ENCODE measurements around the gene CPLX1. TPM values are rescaled to one million over a fixed set of nuclear protein-coding genes. Genes with fewer than 3 reads are reported as not detected.

The CPLX1 gene
- total RNA-seq, 1 experiment from 2014 or later: 14.5 TPM

- Histone ChIP-seq H3K27me3 (ENCODE audit: insufficient read depth, low read length) (no peaks in the 10 kb centered on the region), H4K20me1 (ENCODE audit: insufficient read depth) (no peaks in the 10 kb centered on the region), H3K4me3 (replicated peaks in 1 of 2; ENCODE audit: low read depth in 1 of 2, low read length in 2 of 2) (no peak overlapping the region), H2AFZ (ENCODE audit: low read depth, low read length, poor library complexity, severe bottlenecking) (no peak overlapping the region), H3K79me2 (ENCODE audit: insufficient read depth, low read length) (peaks cover 16% of the 10 kb centered on the region), H3K4me2 (ENCODE audit: low read length) (no peak overlapping the region), H3K36me3 (ENCODE audit: control insufficient read depth in 1 of 2, insufficient read depth in 2 of 2, low read length in 2 of 2) (peaks cover 8 to 11% of the 10 kb centered on the region in 2 experiments; a peak in 2 of 4 replicates), H3K27ac (ENCODE audit: low read depth, low read length) (no peak overlapping the region), H3K9me2 (ENCODE audit: insufficient read depth) (no peaks in the 10 kb centered on the region), H3K9ac (ENCODE audit: low read length) (no peak overlapping the region), H3K9me3 (ENCODE audit: control insufficient read depth in 1 of 2, insufficient read depth in 1 of 2, low read depth in 1 of 2, low read length in 2 of 2) (no peaks in the 10 kb centered on the region), H3K4me1 (ENCODE audit: control insufficient read depth in 1 of 2, insufficient read depth in 2 of 2, low read length in 2 of 2) (peaks cover 0 to 7% of the 10 kb centered on the region in 2 experiments; a peak in 1 of 4 replicates)
- DNase-seq (ENCODE audit: low read depth, low spot score) (no peak), ATAC-seq (no peak)
- no TSS peak for BruUV-seq (replicated peaks)
- ChIA-PET CTCF (no interaction called here), RAD21 (ENCODE audit: low non-redundant PET in 1 of 2, low total read pairs in 2 of 2, uncharacterized antibody in 2 of 2, unreplicated experiment in 2 of 2) (no interaction called here), POLR2A (no interaction called here)
- intact Hi-C loops (cut with micrococcal nuclease): no loop called here
- TF ChIP-seq POLR2A (IDR thresholded peaks at IDR 0.05; ENCODE audit: borderline replicate concordance, extremely low read depth, insufficient read depth, insufficient read length) (no peak), EZH2phosphoT487 (IDR thresholded peaks at IDR 0.05; ENCODE audit: borderline replicate concordance) (no peak), ZNF274 (IDR thresholded peaks at IDR 0.05; ENCODE audit: low read depth, low read length) (no peak), FOSL1 (IDR thresholded peaks at IDR 0.05; ENCODE audit: low read depth) (no peak), JUND (IDR thresholded peaks at IDR 0.05) (no peak)
Measured at GRCh38 chr4:751676-752075, 74.3 kb downstream of the CPLX1 start.

GRCh38 chr4:749698-750666 lies 75.9 kb downstream of the CPLX1 start:
- Histone ChIP-seq H2AFZ (ENCODE audit: low read depth, low read length, poor library complexity, severe bottlenecking) (no peak overlapping the region), H3K27me3 (ENCODE audit: insufficient read depth, low read length) (no peaks in the 10 kb centered on the region), H3K4me2 (ENCODE audit: low read length) (0 out of 2 replicates have a peak overlapping the region, but pooled peaks have one; percentile 12), H3K9me2 (ENCODE audit: insufficient read depth) (no peaks in the 10 kb centered on the region), H3K27ac (ENCODE audit: low read depth, low read length) (no peak overlapping the region), H3K79me2 (ENCODE audit: insufficient read depth, low read length) (peaks cover 16% of the 10 kb centered on the region), H3K4me3 (replicated peaks in 1 of 2; ENCODE audit: low read depth in 1 of 2, low read length in 2 of 2) (no peak overlapping the region), H4K20me1 (ENCODE audit: insufficient read depth) (no peaks in the 10 kb centered on the region), H3K9me3 (ENCODE audit: control insufficient read depth in 1 of 2, insufficient read depth in 1 of 2, low read depth in 1 of 2, low read length in 2 of 2) (no peaks in the 10 kb centered on the region), H3K36me3 (ENCODE audit: control insufficient read depth in 1 of 2, insufficient read depth in 2 of 2, low read length in 2 of 2) (peaks cover 8 to 11% of the 10 kb centered on the region in 2 experiments; a peak in 2 of 4 replicates), H3K9ac (ENCODE audit: low read length) (no peak overlapping the region), H3K4me1 (ENCODE audit: control insufficient read depth in 1 of 2, insufficient read depth in 2 of 2, low read length in 2 of 2) (peaks cover 0 to 7% of the 10 kb centered on the region in 2 experiments; a peak in 1 of 4 replicates)
- CTCF ChIA-PET: no interaction called here
- RAD21 ChIA-PET (ENCODE audit: low non-redundant PET in 1 of 2, low total read pairs in 2 of 2, uncharacterized antibody in 2 of 2, unreplicated experiment in 2 of 2): interaction anchor here in 1 of 2 experiments (0.9 kb wide), 1 partner anchor 137 kb away, joined by 4 read pairs; no protein-coding TSS in a partner anchor
- intact Hi-C loops (cut with micrococcal nuclease): no loop called here
- ATAC-seq (no peak), DNase-seq (ENCODE audit: low read depth, low spot score) (no peak)
- no TSS peak for BruUV-seq (replicated peaks)
- POLR2A ChIA-PET: no interaction called here
- TF ChIP-seq POLR2AphosphoS5 (IDR thresholded peaks at IDR 0.05; ENCODE audit: low read depth, low read length): no peak
- no peak for TF ChIP-seq POLR2A (IDR thresholded peaks at IDR 0.05; ENCODE audit: borderline replicate concordance, extremely low read depth, insufficient read depth, insufficient read length)
- TF ChIP-seq CTCF (IDR thresholded peaks at IDR 0.05 in 2 of 3, conservative IDR thresholded peaks at IDR 0.05 in 1 of 3; ENCODE audit: borderline replicate concordance in 1 of 3, insufficient read depth in 1 of 3, low read depth in 2 of 3, low read length in 2 of 3): no peak
- no peak for TF ChIP-seq TCF7L2 (IDR thresholded peaks at IDR 0.05; ENCODE audit: borderline replicate concordance, extremely low read depth, insufficient read depth, insufficient read length)
- no peak for TF ChIP-seq FOSL1 (IDR thresholded peaks at IDR 0.05; ENCODE audit: low read depth)
- no peak for TF ChIP-seq ZBTB33 (IDR thresholded peaks at IDR 0.05; ENCODE audit: extremely low read depth, insufficient replicate concordance, low read length)
